CD4-positive, alpha-beta T cell treated with Interleukin-15 for 1 hour (primary cell): Measurements from ENCODE around the gene CRACDL.

ENCODE experiments used
- DNase-seq: peaks from one replicate; pipeline ENCODE4 v3.0.0-alpha.2; 2020

CRACDL gene

DNA sequence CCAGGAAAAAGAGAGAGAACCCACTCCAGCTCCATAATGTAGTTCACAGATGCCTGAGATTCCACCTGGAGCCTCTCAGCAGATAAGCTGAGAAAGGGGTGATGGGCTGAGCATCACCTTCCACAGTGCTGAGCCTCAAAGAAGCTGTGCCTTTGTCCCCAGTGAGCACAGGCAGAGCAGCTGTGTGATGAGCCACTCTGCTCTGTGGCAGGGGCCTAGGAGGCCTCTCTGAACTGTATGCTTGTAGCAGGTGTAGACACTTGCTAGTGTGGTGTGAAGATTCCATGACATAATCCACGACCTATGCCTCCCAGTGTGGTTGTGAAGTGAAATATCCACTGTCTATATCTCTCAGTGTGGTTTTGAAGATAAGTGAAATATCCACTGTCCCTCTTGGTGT lies 134.7 kb downstream of the CRACDL start:
- DNase-seq = no peak

DNA sequence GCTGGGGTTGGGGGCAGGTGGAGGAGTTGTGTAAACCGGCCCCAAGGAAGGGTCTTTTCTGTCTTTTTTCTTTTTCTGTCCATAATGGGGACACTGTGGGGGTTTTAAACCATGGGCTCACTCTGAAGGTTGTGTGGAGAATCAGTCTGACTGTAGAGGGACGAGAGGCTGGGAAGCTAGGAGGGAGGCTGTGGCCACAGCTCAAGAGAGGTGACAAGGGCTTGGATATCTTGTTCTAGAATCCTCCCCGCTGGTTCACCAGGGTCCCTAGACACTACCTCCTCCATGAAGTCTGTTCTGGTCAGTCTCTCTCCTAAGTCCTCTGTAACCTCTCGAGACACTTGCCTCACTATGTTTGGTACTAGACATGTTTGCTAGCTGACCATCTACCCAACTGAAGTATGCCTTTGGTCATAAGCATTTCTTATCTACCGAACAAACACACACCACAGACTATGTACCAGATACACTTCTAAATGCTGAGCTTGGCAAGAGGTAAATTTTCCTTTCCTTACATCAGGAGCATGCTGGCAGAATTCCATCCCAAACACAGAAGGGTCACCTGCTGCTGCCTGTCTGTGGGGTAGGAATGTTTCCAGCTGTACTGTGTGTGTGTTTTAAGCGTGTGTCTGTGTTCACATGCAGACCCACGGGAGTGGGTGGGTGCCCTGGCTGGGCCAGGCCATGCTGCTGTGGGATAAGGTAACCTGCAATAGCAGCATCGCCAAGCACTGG lies 135.5 kb downstream of the CRACDL start:
- no peak for DNase-seq

DNA sequence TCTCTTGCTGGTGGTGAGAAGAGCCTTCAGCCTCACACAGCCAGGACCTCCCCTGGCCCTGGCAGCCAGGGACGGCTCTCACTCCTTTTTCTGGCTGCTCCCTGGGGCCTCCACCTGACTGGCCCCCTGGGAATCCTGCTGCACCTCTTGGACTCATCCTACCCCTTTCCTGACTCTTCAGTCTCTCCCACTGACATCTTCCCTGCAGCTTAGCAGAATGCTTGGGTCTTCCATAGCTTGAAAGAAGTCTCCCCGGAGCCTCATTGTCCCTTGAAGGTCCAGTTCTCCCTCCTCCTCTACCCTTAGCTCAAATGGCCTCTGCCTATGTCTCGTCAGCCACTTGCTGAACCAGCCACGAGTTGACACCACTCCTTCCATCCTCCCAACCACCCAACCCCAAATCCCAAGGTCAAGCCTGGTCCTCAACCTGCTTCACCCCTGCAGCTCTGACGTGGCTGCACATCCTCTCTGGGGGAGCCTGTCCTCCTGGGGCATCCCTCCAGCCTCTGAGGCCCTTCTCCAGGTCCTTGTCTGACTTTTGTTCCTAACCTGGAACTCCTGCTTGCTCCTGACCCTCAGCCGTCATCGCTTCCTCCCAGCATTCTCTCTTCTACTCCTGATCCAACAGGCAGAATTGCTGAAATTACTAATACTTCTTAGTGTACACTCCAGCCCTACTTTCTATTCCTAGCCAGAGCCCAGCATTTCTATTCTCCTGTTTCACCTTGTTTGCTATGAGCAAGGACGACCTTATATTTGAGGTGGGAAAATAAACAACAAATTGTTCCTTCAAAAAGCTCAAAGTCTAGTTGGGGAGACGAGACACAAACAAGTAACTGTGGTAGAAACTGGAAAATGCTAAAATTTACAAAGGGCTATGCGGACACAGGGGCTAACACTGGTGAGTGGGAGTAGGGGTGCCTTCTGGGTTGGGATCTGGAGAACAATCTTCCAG lies 136.4 kb downstream of the CRACDL start:
- DNase-seq = no peak

DNA sequence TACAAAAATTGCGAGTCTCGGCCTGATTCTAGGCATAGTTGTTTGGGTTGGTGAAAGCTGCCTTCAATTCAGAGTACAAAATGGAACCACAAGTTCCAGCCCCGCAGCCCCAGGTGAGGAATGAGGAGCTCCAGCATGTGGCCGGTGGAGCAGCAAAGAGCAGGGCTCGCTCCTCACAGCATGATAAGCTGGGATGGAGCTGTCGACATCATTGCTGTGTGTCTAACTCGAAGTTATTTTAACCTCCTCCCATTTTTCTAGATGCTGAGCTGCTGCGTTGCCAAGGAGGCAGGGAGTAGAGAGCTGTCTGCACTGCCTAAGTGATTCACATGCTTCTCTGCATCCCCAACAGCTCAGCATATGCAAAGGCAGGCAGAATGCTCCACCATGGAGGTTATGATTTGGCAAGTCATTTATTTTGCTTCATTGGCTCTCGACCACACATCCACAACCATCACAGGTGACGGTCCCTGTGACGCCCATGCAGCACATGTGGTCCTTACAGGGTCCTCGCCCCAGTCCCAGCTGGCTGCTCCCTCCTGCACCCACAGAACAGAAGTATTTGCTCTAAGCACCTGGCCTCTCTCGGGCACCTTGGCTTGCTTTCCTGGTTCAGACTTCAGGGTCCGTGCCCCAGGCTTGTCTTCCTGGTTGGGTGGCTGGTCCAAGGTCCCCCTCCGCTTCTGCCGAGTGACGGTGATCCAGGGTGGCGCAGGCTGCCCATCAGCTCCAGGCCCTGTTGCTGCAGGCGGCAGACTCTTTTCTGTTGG lies 139.1 kb downstream of the CRACDL start:
- DNase-seq = no peak

DNA sequence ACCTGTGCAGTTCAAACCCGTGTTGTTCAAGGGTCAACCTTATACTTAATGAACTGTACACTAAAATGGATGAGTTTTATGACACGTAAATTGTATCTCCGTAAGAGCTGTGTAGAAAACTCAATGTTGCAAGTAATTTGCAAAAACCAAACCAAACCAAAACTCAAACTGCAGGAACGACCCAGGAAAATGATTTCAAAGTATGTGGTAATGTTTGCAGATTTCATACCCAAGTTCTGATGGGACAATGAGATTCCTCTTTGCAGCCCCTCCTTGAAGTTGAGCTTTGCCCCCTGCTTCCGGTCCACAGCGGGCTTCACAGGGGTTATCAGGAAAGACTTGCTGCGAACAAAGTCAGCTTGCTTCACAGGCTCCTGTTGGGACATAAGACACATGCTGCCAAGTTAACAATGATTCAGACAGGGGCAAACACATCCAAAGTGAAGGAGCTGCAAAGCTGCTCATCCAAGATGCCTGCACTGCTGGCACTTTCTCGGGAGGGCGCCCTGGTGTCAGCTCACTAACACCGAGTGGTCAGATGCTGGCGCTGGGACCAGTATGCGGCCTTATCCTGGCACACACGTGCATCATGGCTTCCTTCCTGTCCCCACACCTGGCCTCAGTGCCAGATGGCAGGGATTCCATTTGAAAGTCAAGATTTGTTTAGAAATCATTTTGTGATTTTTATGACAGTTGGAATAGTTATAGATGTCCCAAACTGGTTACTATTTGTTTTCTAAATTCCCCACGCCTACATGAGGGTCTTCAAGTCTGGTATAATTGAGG lies 139.9 kb downstream of the CRACDL start:
- no peak for DNase-seq

DNA sequence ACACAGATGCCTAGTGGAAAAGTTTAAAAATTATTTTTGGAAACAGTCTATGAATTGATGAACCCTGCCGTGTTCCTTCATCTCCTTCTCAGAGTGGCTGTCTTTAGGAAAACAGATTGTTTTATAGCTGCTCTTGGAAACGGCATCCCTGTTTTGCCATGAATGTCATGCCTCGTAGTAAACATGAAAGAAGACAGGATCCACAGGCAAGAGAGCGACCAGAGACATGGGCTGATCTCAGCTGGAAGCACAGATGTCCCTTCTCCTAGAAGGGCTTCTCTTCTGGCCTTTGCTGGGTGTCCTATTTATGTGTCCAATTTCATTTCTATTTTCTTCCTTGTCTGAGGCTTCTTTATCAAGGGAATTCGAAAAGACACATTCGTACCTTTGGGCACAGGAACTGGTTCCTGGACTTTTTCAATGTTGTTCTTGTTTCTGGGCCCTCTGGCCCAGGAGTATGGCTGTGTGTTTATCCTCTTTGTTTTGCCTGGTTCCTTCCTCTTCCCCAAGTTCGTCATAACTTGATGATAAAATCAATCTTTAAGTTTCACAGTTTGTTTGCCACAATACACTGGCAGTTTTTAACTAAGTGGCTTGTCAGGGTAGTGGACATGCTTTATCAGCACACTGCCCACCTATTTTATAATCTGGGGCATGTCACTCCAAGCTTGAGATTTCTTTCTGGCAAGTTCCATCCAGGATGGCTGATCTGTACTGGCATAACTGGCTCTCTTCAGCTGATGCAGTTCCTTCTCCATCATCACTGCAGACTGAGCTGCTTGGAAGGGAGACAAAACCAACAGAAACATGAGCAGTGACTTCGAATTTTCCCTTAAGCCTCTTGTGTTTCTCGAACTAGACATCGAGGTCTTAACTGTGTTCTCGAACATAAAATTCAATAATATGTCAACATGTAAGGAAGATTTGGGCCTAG lies 141.9 kb downstream of the CRACDL start:
- no peak for DNase-seq

DNA sequence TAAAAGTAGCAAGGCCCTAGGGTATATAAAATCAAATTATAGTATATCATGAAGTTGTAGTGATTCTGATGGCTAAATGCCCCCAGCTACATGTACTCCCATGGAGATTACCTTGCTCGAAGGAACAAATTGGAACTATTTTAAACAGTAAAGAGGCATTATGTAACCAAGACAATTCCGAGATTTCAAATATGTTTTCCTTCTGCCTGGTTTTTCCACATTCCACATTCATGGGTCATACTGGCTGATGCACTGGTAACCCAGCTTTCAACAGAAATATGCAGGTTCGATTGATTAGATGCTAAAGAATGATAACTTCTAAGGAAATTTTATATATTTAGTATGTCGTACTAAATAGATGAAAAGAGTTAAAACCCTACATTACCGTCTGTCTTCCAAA lies 142.8 kb downstream of the CRACDL start:
- no peak for DNase-seq

DNA sequence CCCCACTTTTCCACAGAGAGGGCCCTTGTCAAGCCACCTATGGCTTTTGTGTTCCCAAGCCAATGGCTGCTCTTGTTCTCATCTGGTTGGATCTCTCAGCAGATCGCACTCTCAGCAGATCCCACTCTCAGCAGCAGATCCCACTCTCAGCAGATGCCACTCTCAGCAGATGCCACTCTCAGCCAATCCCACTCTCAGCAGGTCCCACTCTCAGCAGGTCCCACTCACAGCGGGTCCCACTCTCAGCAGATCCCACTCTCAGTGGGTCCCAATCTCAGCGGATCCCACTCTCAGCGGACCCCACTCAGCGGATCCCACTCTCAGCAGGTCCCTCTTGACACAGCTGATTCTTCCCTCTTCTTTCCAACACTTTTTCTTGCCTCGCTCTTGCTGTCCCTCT lies 145.8 kb downstream of the CRACDL start:
- DNase-seq = no peak

DNA sequence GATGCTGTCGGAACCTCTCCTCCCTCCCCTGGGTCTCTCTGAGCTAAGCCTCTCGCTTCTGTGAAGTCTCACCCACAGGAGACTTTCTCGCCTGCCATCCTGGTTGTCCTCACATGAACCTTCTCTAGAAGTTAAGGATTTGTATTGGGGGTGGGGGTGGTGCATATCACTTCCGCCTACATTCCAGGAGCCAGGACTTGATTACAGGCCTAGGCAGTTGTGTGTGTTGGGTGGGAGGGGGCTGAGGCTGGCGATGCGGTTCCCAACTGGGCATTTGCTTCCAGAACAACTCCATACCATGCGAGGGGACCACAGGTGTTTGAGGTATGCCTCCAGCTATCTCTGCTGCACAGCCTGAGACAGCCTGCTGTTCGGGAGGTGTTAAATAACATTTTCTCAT lies 148.3 kb downstream of the CRACDL start:
- DNase-seq = no peak

DNA sequence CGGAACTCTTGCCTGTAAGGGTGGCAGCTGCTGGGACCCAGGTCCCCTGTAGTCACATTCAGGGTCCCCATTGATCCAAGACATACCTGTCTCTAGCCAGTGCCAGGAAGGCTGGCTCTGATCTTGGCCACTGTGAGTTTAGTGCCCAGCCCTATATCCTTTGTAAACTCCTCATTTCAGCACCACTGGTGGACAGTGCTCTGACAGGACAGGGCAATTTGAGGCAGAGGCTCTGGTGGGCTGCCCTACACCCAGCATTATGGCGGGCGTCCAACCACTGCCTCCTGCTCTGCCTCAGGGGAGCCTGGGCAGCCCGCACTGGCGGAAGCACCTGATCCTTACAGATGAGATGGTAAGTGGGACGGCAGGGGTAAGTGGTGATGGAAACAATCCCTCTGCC lies 149.8 kb downstream of the CRACDL start:
- no peak for DNase-seq

DNA sequence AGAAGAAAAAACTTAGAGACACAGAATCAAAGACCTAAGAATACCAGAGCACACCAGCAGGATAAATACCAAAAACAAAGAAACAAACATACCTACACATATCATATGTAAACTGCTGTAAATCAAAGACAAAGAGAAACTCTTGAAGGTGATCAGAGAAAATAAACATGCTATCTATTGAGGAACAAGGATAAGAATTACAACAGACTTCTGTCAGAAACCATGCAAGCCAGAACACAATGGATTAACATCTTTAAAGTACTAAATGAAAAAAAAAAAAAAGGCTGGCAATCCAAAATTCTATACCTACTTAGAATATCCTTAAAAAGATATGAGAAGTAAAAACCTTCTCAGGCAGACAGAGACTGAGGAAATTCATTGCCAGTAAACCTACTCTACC lies 153.5 kb downstream of the CRACDL start:
- DNase-seq = no peak

DNA sequence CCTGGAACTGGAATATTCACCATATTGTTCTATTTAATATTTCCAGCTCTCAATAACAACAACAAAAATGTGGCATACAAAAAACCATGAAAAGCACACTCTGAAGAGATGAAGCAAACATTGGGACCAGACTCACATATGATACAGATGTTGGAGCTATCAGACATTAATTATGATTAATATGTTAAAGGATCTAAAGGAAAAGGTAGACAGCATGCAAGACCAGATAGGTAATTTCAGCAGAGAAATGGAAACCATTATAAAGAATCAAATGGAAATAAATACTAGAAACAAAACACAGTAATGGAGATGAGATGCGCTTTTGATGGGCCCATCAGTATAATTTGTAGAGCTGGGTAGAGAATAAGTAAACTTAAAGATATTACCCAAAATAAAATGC lies 154.2 kb downstream of the CRACDL start:
- DNase-seq = no peak

DNA sequence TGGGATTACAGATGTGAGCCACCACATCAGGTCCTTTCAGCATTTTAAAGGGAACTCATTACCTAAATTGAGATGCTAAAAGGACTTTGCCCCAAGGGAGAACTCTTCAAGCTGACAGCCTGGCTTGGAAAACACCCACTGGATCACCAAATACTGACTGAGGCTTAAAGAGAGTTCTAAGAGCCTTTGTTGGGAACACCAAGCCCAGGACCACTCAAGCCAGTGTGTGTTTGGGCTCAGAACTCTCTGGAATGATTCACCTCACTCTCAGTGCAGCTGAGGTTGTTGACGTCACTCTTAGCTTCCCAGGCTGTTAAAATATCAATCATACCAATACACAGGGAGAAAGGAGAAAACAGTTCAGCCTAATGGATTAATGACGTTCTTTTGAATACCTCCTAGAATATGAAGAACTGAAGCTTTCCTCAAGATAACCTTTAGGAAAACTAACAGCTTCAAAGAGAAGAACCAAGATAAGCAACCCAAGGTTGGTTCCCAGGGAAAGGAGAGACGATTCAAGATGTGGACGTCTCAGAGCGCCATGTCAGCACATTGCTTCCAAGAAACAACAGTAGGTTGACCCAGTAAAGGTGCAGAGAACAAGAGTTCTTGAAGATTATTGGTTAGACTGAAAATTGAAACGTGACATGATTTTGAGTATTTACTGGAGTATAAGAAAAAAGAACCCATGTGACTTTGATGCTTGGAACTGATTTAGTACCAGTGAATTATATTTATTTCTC lies 157.1 kb downstream of the CRACDL start:
- DNase-seq = no peak

DNA sequence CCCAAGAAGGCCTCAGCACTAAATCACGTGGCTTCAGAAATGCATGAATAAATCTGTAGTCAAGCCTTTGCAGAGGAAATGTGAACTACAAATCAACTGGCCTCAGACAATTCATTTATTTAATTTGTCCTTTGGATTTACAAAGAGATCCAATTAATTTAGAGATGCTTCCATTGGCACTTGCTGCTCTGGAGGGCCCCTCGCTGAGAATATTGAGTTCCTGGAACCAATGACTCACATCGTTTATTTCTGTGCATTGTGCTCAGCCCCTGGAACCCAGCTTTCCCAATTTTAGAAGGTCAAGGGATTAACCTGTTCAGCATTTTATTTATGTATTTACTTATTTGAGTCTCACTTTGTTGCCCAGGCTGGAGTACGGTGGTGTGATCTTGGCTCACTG lies 157.9 kb downstream of the CRACDL start:
- DNase-seq = no peak

DNA sequence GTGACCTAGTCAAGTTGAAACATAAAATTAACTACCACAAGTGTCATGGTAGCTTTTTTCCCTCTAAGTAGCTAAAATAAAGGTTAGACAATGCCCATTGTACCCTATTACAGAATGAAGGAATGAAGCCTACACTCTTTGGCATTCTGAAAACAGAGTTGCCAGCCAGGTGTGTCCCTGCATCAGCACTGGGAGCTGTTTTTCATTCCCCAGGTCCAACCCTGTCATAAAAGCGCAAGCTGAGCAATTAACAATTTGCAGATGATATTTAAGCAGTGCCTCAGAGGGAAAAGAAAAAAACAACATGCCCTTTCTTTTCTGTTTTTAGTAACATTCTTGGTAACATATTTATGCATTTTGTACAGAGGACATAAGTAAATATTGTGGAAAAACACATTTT lies 158.3 kb downstream of the CRACDL start:
- no peak for DNase-seq

DNA sequence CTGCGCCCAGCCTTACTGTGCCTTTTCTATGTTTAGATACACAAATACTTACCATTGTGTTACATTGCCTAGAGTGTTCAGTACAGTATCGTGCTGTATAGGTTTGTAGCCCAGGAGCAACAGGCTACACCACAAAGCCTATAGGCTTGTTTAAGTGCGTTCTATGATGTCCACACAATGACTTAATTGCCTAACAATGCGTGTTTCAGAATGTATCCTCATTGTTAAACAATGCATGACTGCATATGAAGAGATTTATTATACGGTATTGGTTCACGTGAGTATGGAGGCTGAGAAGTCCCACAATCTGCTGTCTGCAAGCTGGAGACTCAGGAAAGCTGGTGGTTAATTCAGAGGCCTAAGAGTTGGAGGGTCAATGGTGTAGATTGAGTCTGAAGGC lies 158.9 kb downstream of the CRACDL start:
- no peak for DNase-seq

DNA sequence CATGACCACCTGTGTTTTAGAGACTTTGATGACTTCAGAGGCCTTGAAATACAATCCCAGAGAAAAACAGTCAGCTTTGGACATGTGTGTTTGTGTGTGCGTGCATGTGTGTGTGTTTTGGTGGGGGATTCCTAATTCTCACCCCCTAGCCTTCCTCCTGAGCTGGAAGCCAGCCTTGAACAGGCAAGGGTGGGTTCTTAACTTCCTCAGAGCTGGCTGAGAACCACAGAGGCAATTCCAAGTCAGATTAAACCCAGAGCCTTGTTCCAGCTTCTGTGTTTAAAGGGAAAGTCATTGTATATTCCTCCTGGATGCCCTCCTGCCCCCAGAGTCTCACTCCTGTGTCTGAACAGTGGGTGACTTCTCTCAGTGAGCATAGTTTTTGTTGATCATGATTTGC lies 159.9 kb downstream of the CRACDL start:
- DNase-seq = no peak

DNA sequence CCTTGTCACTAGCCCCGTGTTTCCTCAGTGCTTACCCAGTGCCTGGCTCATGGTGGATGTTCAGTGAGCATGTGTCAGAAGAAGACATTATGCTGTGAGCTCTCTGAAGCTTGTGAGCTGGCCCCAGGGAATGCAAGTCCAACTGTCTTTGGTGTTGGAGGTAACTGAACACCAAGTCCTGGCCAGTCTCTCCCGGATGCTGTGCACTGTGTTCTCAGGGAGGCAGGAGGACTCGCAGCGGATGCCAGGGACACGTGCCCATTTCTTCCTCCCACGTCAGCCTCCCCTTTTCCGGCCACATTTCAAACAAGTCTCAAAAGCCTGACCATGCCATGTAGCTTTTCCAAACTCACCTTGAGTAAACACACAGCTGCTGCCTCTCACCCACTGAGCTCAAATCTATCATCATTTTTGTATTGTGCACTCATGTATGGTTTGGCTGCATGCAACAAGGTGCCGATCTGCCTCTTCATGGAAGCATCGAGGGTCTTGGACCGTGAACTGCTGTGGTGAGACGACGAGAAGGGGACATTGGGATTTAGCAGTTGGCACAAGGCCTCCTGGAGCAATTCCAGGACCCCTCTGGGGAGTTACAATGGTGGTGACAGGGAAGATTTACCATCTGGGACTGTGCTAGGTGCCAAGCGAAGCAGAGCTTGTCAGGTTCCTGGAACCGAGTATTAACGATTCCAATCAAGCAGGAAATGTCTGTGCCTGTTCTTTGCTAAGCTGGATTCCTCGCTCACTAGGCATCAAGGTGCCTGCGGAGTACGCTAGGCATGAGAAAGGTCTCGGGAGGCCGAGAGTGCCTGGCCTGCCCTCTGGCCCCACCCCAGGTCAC lies 160.7 kb downstream of the CRACDL start:
- no peak for DNase-seq

DNA sequence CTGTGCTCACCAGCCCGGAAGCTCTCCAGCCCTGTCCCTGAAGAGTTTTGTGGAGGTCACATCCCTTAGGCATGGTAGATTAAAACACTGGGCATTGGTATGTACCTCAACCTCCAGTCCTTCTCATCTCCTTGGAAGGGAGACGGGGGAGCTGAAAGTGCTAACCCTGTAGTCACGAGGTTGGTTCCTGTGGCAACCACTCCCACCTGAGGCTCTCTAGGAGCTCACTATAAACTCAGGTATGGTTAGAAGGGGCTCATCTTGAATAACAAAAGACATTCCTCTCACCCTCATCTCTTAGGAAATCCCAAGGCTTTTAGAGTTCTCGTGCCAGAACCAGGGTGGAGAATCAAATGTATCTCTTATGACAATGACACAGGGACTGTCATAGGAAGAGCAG lies 162.1 kb downstream of the CRACDL start:
- DNase-seq = no peak

DNA sequence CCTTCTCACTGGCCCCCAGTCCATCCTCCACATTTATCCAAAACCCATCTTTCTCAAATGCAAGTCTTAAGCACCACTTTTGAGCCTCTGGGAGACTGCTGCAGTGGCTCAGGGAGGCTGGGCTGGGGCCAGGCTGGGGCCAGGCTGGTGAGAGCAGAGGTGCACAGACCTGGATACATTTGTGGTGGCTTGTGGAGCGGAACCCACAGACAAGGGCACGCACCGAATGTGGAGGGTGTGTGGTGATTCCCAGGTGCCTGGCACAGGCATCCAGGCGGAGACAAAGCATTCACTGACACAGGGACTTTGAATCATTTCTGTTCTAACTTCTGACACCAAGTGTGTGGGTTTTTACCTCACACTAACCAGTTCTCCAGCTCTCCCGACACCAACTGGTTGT lies 162.9 kb downstream of the CRACDL start:
- no peak for DNase-seq
